ENCODE measurements around the gene LRRC66. TPM values are rescaled to one million over a fixed set of nuclear protein-coding genes. Genes with fewer than 3 reads are reported as not detected.

LRRC66 gene
- under 0.01 and 0.43 TPM in 2 replicates for total RNA-seq

GRCh38 chr4:52019936-52020657 lies at the start of gene LRRC66:
TSS of gene LRRC66 (minus strand) at chr4:52020363. CDS start at chr4:52017613, 2,750 bp downstream.

DNA sequence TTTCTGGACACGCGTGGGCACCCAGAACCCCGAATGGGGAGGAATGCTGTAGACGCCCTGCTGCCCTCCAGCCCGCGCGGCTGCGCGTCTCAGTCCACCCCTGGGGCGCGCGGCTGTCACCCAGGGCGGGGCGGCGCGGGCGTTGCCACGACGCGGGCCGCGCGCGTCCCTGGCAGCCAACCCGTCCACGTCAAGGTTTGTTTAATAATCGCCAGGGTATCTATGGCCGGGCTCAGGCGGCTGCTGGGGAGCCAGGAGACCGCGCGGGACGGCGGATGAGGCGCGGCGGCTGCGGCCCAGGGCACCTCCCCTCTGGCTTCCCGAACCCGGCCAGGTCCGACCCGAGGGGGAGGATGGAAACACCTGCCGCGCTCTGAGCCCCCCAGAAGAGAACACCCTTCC lies 31.1 kb upstream of the LRRC66 start, which contains the start of gene SPATA18:
SPATA18 (plus strand) TSS at position 92 of the 402 bp plus-strand sequence. CDS start 401 bp downstream, outside the sequence.

GRCh38 chr4:52038103-52038912 lies 18.1 kb upstream of the LRRC66 start, which contains the start of gene SGCB:
TSS of gene SGCB (minus strand) at chr4:52038299. CDS start at chr4:52038259, 40 bp downstream.

Other genes starting within 250 kb of the LRRC66 start
- gene DCUN1D4, start 177.2 kb downstream of the LRRC66 start, total RNA-seq = 31.4 and 79.7 TPM in 2 replicates
- 4.1 and 26.6 TPM in 2 replicates for gene SGCB, start 17.9 kb upstream of the LRRC66 start, total RNA-seq
- 10.9 and 18.7 TPM in 2 replicates for gene SPATA18, start 30.9 kb upstream of the LRRC66 start, total RNA-seq

Data from nasal cavity respiratory epithelium epithelial cell of viscerocranial mucosa (primary cell).